Sigmoid colon (tissue), 7 donors: ENCODE measurements around the gene KIF17. TPM values are rescaled to one million over a fixed set of nuclear protein-coding genes. Genes with fewer than 3 reads are reported as not detected.

Source experiments
- DNase-seq: peaks from one replicate; pipeline ENCODE4 v3.0.0-alpha.2; 2019
- H3K27ac ChIP-seq, 4 donors: fragments of 200-600 bp; sonication (generic); one replicate each; pipeline ENCODE4 v1.5.1; 2016 to 2019; ENCODE audit warnings: mild to moderate bottlenecking in 1 of 4
- H3K27me3 ChIP-seq, 3 donors: fragments of 200-600 bp; sonication (generic); one replicate each; pipeline ENCODE4 v1.5.1; 2019; ENCODE audit warnings: mild to moderate bottlenecking in 1 of 3
- H3K36me3 ChIP-seq, 4 donors: fragments of 200-600 bp; sonication (generic); one replicate each; pipeline ENCODE4 v1.5.1; 2016 to 2019
- H3K4me1 ChIP-seq, 4 donors: fragments of 200-600 bp; sonication (generic); one replicate each; pipeline ENCODE4 v1.5.1; 2017 to 2019
- H3K4me3 ChIP-seq, 4 donors: fragments of 200-600 bp; sonication (generic); one replicate each; pipeline ENCODE4 v1.5.1; 2017 to 2019; ENCODE audit warnings: mild to moderate bottlenecking in 2 of 4, moderate library complexity in 1 of 4
- H3K9me3 ChIP-seq, 4 donors: fragments of 200-600 bp in 3 of 4; sonication (generic) in 3 of 4; one replicate each; pipeline versions ENCODE4 v1.5.1 to v1.6.1; 2013 to 2019
- EP300 ChIP-seq, 4 donors: sonication (generic); formaldehyde crosslinking; IDR thresholded peaks; one replicate each; pipeline ENCODE4 v1.6.1; 2017; ENCODE audit warnings: antibody characterized with exemption in 4 of 4
- POLR2A ChIP-seq, 2 donors: fragments of 450-650 bp; IDR thresholded peaks; one replicate each; pipeline ENCODE4 v1.6.1; 2016; ENCODE audit warnings: antibody characterized with exemption in 2 of 2, mild to moderate bottlenecking in 2 of 2, moderate library complexity in 2 of 2
- POLR2AphosphoS5 ChIP-seq, 4 donors: sonication (generic); formaldehyde crosslinking; IDR thresholded peaks; one replicate each; pipeline ENCODE4 v1.6.1; 2017; ENCODE audit warnings: antibody characterized with exemption in 4 of 4
- WGBS, 2 donors: extraction: QIAGEN DNeasy Blood & Tissue Kit; methylation state at CpG; one replicate each; pipeline ENCODE4 v1.1.7; 2013; 5-methylcytosine and 5-hydroxymethylcytosine counted together
- intact Hi-C: fragments of 100-400 bp; cut with DNase I; formaldehyde crosslinking; loops from one replicate; pipeline ENCODE4 v1.15.1; 2023
- polyA plus RNA-seq, 3 donors: library from polyadenylated mRNA; stranded (reverse); fragments of 200-250 nt; gene quantifications; one replicate each; pipeline ENCODE4 v1.2.3, GENCODE V29; 2013
- total RNA-seq, 4 donors: library from RNA; depleted of rRNA; stranded (reverse); fragments of >200 nt; gene quantifications; one replicate each; pipeline ENCODE4 v1.1.0, GENCODE V29; 2016
- TF ChIP-seq, protein P1 (sequence below), 4 experiments: fragments of 450-650 bp in 3 of 4; fragments of 200-600 bp in 1 of 4; IDR thresholded peaks; one replicate each; pipeline ENCODE4 v1.5.1; 2016 to 2019; ENCODE audit warnings: antibody characterized with exemption in 4 of 4, mild to moderate bottlenecking in 3 of 4, moderate library complexity in 2 of 4
- donor health status: healthy with polysubstance abuse.
- donor health status: Bipolar disorder and iron deficiency.
- donor health status: healthy.

The KIF17 gene
- total and polyA plus RNA-seq, 7 donors, result 0.54 to 2.4 (median 1.4) TPM

DNA sequence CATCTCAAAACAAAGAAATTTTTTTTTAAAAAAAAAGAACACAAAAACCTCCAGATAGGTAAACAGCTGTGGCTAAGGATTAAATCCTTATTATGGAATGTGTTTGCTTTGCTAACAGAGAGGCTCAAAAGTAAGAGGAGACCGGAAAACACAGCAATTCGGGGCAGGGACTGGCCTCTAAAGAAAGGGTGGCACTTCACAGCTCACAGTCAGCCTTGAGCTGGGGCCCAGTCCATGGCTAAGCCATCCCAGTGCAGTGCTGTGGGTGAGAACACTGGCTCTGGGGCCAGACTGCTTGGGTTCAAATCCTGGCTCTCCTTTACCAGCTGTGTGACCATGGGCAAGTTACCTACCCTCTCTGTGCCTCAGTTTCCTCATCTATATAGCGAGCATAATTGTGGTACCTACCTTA, 28.2 kb downstream of the KIF17 start:
- intact Hi-C loops, result no loop called here
- no peak for DNase-seq
- H3K27ac ChIP-seq, result no peak overlapping the region
- H3K27me3 ChIP-seq, result no peaks in the 10 kb centered on the region
- no peaks in the 10 kb centered on the region for H3K36me3 ChIP-seq
- H3K4me1 ChIP-seq, result no peaks in the 10 kb centered on the region
- no peak overlapping the region for H3K4me3 ChIP-seq
- no peak for TF ChIP-seq POLR2AphosphoS5 (IDR thresholded peaks at IDR 0.05)
- TF ChIP-seq POLR2A (IDR thresholded peaks at IDR 0.05), result no peak
- TF ChIP-seq EP300 (IDR thresholded peaks at IDR 0.05), result no peak
- TF ChIP-seq, protein P1, sequence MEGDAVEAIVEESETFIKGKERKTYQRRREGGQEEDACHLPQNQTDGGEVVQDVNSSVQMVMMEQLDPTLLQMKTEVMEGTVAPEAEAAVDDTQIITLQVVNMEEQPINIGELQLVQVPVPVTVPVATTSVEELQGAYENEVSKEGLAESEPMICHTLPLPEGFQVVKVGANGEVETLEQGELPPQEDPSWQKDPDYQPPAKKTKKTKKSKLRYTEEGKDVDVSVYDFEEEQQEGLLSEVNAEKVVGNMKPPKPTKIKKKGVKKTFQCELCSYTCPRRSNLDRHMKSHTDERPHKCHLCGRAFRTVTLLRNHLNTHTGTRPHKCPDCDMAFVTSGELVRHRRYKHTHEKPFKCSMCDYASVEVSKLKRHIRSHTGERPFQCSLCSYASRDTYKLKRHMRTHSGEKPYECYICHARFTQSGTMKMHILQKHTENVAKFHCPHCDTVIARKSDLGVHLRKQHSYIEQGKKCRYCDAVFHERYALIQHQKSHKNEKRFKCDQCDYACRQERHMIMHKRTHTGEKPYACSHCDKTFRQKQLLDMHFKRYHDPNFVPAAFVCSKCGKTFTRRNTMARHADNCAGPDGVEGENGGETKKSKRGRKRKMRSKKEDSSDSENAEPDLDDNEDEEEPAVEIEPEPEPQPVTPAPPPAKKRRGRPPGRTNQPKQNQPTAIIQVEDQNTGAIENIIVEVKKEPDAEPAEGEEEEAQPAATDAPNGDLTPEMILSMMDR (IDR thresholded peaks at IDR 0.05), result no peak
- peaks cover 0 to 3% (median 0%) of the 10 kb centered on the region in 4 donors for H3K9me3 ChIP-seq
- WGBS, 2 donors, result 77 to 83% methylated on average over 3 of the region's 3 CpGs

DNA sequence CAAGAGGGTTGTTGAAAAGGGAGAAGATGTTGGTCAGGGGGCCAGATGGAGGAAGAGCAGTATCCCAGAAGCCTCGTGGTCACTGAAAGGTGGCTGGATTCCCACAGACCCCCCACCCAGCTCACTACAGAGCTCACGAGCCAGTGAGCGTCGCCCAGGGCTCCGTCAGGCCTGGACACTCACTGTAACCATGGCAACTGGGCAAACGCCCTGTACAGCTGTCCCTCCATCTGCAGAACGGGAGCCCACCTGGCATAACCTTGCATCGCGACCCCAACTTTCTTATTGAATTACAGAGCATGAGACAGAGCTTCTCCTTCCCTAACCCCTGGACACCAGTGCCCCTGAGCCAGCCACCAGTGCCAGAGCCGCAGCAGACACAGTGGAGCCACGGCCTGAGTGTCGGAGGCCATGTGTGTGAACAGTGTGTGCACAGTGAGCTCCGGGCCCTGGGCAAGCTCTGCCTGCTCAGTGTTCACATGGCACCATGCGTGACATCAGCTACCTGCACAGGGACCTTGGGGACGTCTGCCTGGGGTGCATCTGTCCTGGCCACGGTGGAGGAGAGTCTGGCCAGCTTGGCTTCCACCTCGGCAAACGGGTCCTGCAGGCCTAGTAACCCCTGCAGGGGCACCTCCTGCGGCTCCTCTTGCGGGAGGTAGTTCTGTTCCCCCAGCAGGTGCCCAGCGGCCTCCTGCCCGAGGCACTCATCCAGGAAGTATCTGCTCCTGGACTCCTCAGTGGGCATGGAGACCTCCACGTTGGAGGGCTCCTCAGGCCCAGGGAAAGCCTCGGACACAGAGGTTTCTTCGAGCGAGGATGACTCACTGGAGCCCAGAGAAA, 30.7 kb downstream of the KIF17 start:
- 80 to 83% methylated on average over 26 of the region's 26 CpGs for WGBS, 2 donors
- Histone ChIP-seq H3K27me3 (no peaks in the 10 kb centered on the region), H3K9me3 (peaks cover 0 to under 1% (median 0%) of the 10 kb centered on the region in 4 donors), H3K27ac (no peak overlapping the region), H3K36me3 (no peaks in the 10 kb centered on the region), H3K4me3 (no peak overlapping the region), H3K4me1 (no peaks in the 10 kb centered on the region)
- intact Hi-C loops, result no loop called here
- no peak for TF ChIP-seq EP300 (IDR thresholded peaks at IDR 0.05)
- TF ChIP-seq, protein P1 (IDR thresholded peaks at IDR 0.05), result no peak
- no peak for TF ChIP-seq POLR2AphosphoS5 (IDR thresholded peaks at IDR 0.05)
- no peak for TF ChIP-seq POLR2A (IDR thresholded peaks at IDR 0.05)
- no peak for DNase-seq

DNA sequence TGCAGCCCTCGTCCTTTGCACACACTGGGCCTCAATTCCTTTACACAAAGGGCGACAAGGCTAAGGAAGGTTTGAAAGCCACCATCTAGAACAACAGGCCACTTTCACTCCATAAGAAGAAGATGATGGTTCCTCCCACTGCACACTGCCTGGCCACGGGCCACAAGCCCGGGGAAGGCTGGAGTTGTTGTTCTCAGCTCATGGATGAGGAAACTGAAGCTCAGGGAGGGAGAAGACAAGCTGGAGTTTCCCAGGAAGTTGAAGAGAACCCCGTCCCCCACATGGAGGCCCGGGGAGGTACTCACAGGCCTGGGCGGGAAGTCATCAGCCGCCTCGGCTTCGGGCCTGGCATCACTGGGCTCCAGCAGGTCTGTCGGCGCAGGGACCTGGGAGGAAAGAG, 32.1 kb downstream of the KIF17 start:
- H3K27ac ChIP-seq, result peak overlapping the region in 3 of 4 donors; percentile 23 to 64 (median 28)
- intact Hi-C loops, result no loop called here
- no peak for DNase-seq

DNA sequence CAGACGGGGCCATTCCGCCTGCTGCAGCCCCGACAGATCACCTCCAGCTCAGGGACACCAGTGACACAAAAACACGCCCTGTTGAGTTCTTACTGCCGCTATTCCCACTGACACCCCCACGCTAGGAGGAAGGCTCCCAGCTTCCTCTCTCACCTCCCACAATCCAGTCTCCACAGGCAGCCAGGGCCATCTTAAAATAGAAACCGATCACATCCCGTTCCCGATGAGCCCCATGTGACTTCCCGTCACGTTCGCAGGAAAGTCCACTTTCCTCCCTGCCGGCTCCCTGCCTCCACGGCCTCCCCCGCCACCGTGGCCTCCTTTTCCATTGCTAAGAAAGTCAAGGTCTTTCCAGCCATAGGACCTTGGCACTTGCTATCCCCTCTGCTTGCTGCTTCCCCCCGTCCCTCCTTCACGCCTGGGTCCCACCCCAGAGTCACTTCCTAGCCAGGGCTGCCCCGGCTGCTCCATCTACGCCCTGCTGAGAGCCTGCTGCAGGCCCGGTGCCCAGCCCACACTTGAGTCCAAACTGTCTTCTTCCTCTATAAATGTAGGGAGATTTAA, 32.6 kb downstream of the KIF17 start:
- Histone ChIP-seq H3K9me3 (no peaks in the 10 kb centered on the region), H3K36me3 (no peaks in the 10 kb centered on the region), H3K4me1 (no peaks in the 10 kb centered on the region), H3K27me3 (no peaks in the 10 kb centered on the region), H3K4me3 (peak overlapping the region in 2 of 4 donors; percentile 4 to 8), H3K27ac (peak overlapping the region; percentile 19 to 64 (median 38))
- WGBS, 2 donors, result 82 to 85% methylated on average over 21 of the region's 21 CpGs
- TF ChIP-seq, protein P1 (IDR thresholded peaks at IDR 0.05), result no peak
- TF ChIP-seq EP300 (IDR thresholded peaks at IDR 0.05), result no peak
- peak in 2 of 4 donors; percentile 21 to 42 for TF ChIP-seq POLR2AphosphoS5 (IDR thresholded peaks at IDR 0.05)
- TF ChIP-seq POLR2A (IDR thresholded peaks at IDR 0.05), result no peak
- DNase-seq, result no peak
- intact Hi-C loops, result no loop called here

More for the DNA sequence above, 32.1 kb downstream of the KIF17 start:
- TF ChIP-seq POLR2A (IDR thresholded peaks at IDR 0.05) (no peak), EP300 (IDR thresholded peaks at IDR 0.05) (no peak), POLR2AphosphoS5 (IDR thresholded peaks at IDR 0.05) (no peak)
- no peaks in the 10 kb centered on the region for H3K27me3 ChIP-seq
- H3K4me1 ChIP-seq, result no peaks in the 10 kb centered on the region
- H3K9me3 ChIP-seq, result no peaks in the 10 kb centered on the region
- 80 to 87% methylated on average over 12 of the region's 12 CpGs for WGBS, 2 donors
- no peak overlapping the region for H3K4me3 ChIP-seq
- H3K36me3 ChIP-seq, result no peaks in the 10 kb centered on the region

DNA sequence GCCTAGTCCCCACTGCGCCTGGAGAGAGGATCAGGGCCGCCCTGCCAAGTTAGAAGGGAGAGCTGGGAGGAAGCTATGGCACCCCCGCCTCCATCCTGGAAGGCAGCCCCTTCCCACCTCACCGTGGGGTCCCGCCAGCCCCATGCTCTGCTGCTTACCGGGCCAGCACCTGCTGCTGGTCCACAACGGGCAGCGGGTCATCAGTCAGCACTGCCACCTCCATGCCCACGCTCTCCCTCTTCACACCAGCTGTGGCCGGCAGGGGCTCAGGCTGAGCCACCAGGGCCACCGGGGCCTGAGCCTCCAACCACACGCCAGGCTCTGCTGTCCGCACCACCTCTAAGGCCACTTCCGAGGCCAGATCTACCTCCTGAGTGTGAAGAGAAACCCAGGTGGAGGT, 33.2 kb downstream of the KIF17 start:
- no peaks in the 10 kb centered on the region for H3K36me3 ChIP-seq
- peak overlapping the region; percentile 19 to 64 (median 38) for H3K27ac ChIP-seq
- WGBS, 2 donors, result 93% methylated on average over 14 of the region's 14 CpGs
- DNase-seq, result no peak
- H3K9me3 ChIP-seq, result no peaks in the 10 kb centered on the region
- no peaks in the 10 kb centered on the region for H3K4me1 ChIP-seq
- H3K4me3 ChIP-seq, result peak overlapping the region in 2 of 4 donors; percentile 4 to 8
- H3K27me3 ChIP-seq, result no peaks in the 10 kb centered on the region
- intact Hi-C loops, result no loop called here
- TF ChIP-seq, protein P1 (IDR thresholded peaks at IDR 0.05), result no peak
- no peak for TF ChIP-seq POLR2A (IDR thresholded peaks at IDR 0.05)
- TF ChIP-seq POLR2AphosphoS5 (IDR thresholded peaks at IDR 0.05), result no peak
- no peak for TF ChIP-seq EP300 (IDR thresholded peaks at IDR 0.05)
